Neural progenitor cell (in vitro differentiated cells): ENCODE measurements around the gene RIPK4. TPM values are rescaled to one million over a fixed set of nuclear protein-coding genes. Genes with fewer than 3 reads are reported as not detected.
"Not testable (repeated sequence)": the region's sequence is repeated elsewhere in the genome, so short reads cannot be mapped to it uniquely, and the experiment has no call there.

Source experiments
- DNase-seq: peaks from one replicate; pipeline ENCODE4 v3.0.0-alpha.2; 2016; ENCODE audit warnings: low spot score
- H2AFZ ChIP-seq: fragments of 200-600 bp; sonication (generic); replicated peaks from 2 replicates; pipeline ENCODE4 v1.6.1; 2016; ENCODE audit warnings: antibody characterized with exemption
- H3F3A ChIP-seq: fragments of 200-600 bp; sonication (generic); 2 replicates; pipeline ENCODE4 v1.6.1; 2016; ENCODE audit warnings: antibody characterized with exemption, low read depth
- H3K27ac ChIP-seq: fragments of 200-600 bp; sonication (generic); 2 replicates; pipeline ENCODE4 v1.5.1; 2016; ENCODE audit warnings: mild to moderate bottlenecking
- H3K27me3 ChIP-seq: fragments of 200-600 bp; sonication (generic); 2 replicates; pipeline ENCODE4 v1.6.1; 2016; ENCODE audit warnings: mild to moderate bottlenecking, moderate library complexity
- H3K36me3 ChIP-seq: fragments of 200-600 bp; sonication (generic); 2 replicates; pipeline ENCODE4 v1.5.1; 2016
- H3K4me1 ChIP-seq: fragments of 200-600 bp; sonication (generic); 2 replicates; pipeline ENCODE4 v1.6.1; 2016; ENCODE audit warnings: mixed run types
- H3K4me2 ChIP-seq: fragments of 200-600 bp; sonication (generic); 2 replicates; pipeline ENCODE4 v1.6.1; 2016
- H3K4me3 ChIP-seq: fragments of 200-600 bp; sonication (generic); 2 replicates; pipeline ENCODE4 v1.5.1; 2016
- H3K79me2 ChIP-seq: fragments of 200-600 bp; sonication (generic); 2 replicates; pipeline ENCODE4 v1.6.1; 2016; ENCODE audit warnings: low read depth
- H3K9ac ChIP-seq: fragments of 200-600 bp; sonication (generic); 2 replicates; pipeline ENCODE4 v1.6.1; 2016
- H3K9me3 ChIP-seq: fragments of 200-600 bp; sonication (generic); 2 replicates; pipeline ENCODE4 v1.5.1; 2016; ENCODE audit warnings: low read depth
- H4K20me1 ChIP-seq: fragments of 200-600 bp; sonication (generic); 2 replicates; pipeline ENCODE4 v1.6.1; 2016; ENCODE audit warnings: low read depth
- H3K27ac Mint-ChIP-seq: 3 replicates; pipeline ENCODE4 v1.8.0; 2021; ENCODE audit warnings: mixed read lengths
- H3K27me3 Mint-ChIP-seq: 2 replicates; pipeline ENCODE4 v1.8.0; 2022; ENCODE audit warnings: low read depth, mild to moderate bottlenecking, inconsistent platforms, moderate library complexity, mixed read lengths; ENCODE audit not compliant: insufficient read depth
- H3K36me3 Mint-ChIP-seq: 3 replicates; pipeline ENCODE4 v1.8.0; 2021; ENCODE audit warnings: mixed read lengths
- H3K4me1 Mint-ChIP-seq: 3 replicates; pipeline ENCODE4 v1.8.0; 2021; ENCODE audit warnings: mixed read lengths
- H3K4me3 Mint-ChIP-seq: 3 replicates; pipeline ENCODE4 v1.8.0; 2021; ENCODE audit warnings: mild to moderate bottlenecking, moderate library complexity, mixed read lengths
- H3K9me3 Mint-ChIP-seq: 3 replicates; pipeline ENCODE4 v1.8.0; 2020; ENCODE audit warnings: mixed read lengths
- EZH2 ChIP-seq: fragments of 200-600 bp; sonication (generic); IDR thresholded peaks from 2 replicates; pipeline ENCODE4 v1.6.1; 2017; ENCODE audit warnings: antibody characterized with exemption, mild to moderate bottlenecking, moderate library complexity
- EZH2phosphoT487 ChIP-seq: fragments of 200-600 bp; sonication (generic); IDR thresholded peaks from 2 replicates; pipeline ENCODE4 v1.6.1; 2017; ENCODE audit warnings: antibody characterized with exemption
- total RNA-seq: library from RNA; depleted of rRNA; stranded (reverse); fragments of >200 nt; gene quantifications from 2 replicates; pipeline ENCODE4 v1.2.3, GENCODE V29; 2015; ENCODE audit warnings: low replicate concordance
- TF ChIP-seq, protein P1 (sequence below): fragments of 200-600 bp; sonication (generic); IDR thresholded peaks from 2 replicates; pipeline ENCODE4 v1.5.1; 2017; ENCODE audit warnings: antibody characterized with exemption, mild to moderate bottlenecking

RIPK4 gene
- total RNA-seq, 1 donor from 2014 or later = 1.3 TPM

DNA sequence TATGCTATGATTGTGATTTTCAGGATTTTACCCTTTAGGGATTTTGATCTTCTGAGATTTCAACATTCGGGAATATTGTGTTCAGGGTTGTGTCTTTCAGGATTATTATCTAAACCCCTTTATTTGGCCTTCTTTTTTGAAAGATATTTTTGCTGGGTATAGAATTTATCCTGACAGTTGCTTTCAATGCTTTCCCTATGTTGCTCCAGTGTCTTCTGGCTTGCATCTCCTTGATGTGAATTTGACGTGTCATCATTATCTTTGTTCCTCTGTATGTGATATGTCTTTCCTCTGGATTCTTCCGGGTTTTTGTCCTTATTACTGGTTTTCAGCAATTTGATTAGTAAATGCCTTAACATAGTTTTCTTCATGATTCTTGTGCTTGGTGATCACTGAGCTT is 25.9 kb upstream of the RIPK4 start:
- peaks cover 5% of the 10 kb centered on the region for H3K4me1 Mint-ChIP-seq
- Histone ChIP-seq H4K20me1 (no peaks in the 10 kb centered on the region), H3K9ac (no peak overlapping the region), H2AFZ (no peak overlapping the region), H3F3A (no peaks in the 10 kb centered on the region), H3K27me3 (no peaks in the 10 kb centered on the region), H3K36me3 (no peaks in the 10 kb centered on the region), H3K4me1 (no peaks in the 10 kb centered on the region), H3K9me3 (no peaks in the 10 kb centered on the region), H3K4me3 (no peak overlapping the region), H3K79me2 (no peaks in the 10 kb centered on the region), H3K27ac (no peak overlapping the region), H3K4me2 (no peak overlapping the region)
- H3K36me3 Mint-ChIP-seq = no peaks in the 10 kb centered on the region
- H3K27me3 Mint-ChIP-seq = peaks cover 5% of the 10 kb centered on the region
- no peak overlapping the region for H3K4me3 Mint-ChIP-seq
- TF ChIP-seq EZH2 (no peak), EZH2phosphoT487 (no peak)
- TF ChIP-seq, protein P1, sequence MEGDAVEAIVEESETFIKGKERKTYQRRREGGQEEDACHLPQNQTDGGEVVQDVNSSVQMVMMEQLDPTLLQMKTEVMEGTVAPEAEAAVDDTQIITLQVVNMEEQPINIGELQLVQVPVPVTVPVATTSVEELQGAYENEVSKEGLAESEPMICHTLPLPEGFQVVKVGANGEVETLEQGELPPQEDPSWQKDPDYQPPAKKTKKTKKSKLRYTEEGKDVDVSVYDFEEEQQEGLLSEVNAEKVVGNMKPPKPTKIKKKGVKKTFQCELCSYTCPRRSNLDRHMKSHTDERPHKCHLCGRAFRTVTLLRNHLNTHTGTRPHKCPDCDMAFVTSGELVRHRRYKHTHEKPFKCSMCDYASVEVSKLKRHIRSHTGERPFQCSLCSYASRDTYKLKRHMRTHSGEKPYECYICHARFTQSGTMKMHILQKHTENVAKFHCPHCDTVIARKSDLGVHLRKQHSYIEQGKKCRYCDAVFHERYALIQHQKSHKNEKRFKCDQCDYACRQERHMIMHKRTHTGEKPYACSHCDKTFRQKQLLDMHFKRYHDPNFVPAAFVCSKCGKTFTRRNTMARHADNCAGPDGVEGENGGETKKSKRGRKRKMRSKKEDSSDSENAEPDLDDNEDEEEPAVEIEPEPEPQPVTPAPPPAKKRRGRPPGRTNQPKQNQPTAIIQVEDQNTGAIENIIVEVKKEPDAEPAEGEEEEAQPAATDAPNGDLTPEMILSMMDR = no peak
- H3K9me3 Mint-ChIP-seq = peaks cover 19% of the 10 kb centered on the region
- DNase-seq = no peak
- H3K27ac Mint-ChIP-seq = no peak overlapping the region

DNA sequence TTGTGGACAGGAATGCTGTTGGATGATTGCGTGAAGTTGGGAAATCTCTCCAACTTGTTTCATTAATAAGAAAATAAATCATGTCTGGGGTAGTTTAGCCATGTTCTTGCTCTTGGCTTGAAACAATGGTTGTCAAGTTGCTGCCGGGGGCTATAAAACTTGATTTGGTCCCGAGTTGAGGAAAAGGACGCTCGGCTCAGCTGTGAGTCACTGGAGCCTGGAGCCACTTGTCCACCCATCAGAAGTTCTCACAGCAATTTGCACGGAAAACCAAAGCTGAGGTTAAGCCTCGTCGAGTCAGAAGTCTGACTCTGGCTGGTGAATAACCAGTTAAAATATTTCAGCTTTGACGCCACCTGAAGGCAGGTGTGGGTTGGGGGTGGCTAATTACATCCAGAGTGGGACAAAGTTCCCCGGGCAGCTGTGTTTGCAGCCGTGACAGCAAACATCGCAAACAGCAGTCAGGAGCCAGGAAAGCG is 19.7 kb upstream of the RIPK4 start:
- Mint-ChIP-seq H3K36me3 (no peaks in the 10 kb centered on the region), H3K4me3 (no peak overlapping the region), H3K4me1 (peaks cover 2% of the 10 kb centered on the region), H3K27ac (no peak overlapping the region), H3K27me3 (peaks cover 2% of the 10 kb centered on the region), H3K9me3 (peaks cover 2% of the 10 kb centered on the region)
- Histone ChIP-seq H3K79me2 (no peaks in the 10 kb centered on the region), H3K4me1 (no peaks in the 10 kb centered on the region), H3K9me3 (no peaks in the 10 kb centered on the region), H3K27ac (no peak overlapping the region), H3K9ac (no peak overlapping the region), H3K27me3 (no peaks in the 10 kb centered on the region), H3F3A (no peaks in the 10 kb centered on the region), H3K36me3 (no peaks in the 10 kb centered on the region), H4K20me1 (no peaks in the 10 kb centered on the region), H2AFZ (no peak overlapping the region), H3K4me3 (no peak overlapping the region), H3K4me2 (no peak overlapping the region)
- TF ChIP-seq EZH2 (no peak), EZH2phosphoT487 (no peak)
- TF ChIP-seq, protein P1 = no peak
- no peak for DNase-seq

DNA sequence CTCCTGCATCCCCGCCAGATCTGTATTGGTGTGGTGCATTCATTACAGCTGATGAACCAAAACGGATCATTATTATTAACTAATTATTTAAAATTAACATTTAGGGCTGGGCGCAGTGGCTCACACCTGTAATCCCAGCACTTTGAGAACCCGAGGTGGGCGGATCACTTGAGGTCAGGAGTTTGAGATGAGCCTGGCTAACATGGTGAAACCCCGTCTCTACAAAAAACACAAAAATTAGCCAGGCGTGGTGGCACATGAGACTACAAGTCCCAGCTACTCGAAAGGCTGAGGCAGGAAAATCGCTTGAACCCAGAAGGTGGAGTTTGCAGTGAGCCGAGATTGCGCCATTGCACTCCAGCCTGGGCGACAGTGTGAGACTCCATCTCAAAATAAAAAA is 18.4 kb upstream of the RIPK4 start:
- not testable (repeated sequence) for H3K4me1 Mint-ChIP-seq, H3K27ac ChIP-seq, H3F3A ChIP-seq, H3K27me3 Mint-ChIP-seq, H3K4me3 Mint-ChIP-seq, H2AFZ ChIP-seq, H3K36me3 Mint-ChIP-seq, H3K27ac Mint-ChIP-seq, H3K9me3 Mint-ChIP-seq, H3K9me3 ChIP-seq, H3K4me2 ChIP-seq, H3K27me3 ChIP-seq, H3K79me2 ChIP-seq, H4K20me1 ChIP-seq, DNase-seq, H3K36me3 ChIP-seq, H3K9ac ChIP-seq, H3K4me1 ChIP-seq, H3K4me3 ChIP-seq

DNA sequence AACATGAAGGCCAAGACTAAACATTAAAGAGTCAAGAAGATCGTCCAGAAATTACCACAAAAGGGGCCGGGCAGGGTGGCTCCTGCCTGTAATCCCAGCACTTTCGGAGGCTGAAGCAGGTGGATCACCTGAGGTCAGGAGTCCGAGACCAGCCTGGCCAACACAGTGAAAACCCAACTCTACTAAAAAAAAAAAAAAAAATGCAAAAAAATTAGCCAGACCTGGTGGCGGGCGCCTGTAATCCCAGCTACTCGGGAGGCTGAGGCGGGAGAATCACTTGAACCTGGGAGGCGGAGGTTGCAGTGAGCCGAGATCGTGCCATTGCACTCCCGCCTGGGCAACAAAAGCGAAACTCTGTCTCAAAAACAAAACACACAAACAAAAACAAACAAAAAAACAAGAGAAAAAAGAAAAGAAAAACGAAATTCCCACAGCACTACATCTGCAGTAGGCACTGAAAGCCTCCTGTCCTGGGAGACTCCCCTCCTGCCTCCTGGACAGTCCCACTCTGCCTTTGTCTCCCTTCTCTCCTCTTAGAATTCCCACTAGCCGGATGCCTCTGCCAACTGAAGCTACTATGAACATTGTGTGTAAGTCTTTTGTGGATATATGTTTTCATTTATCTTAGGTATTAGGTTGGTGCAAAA is 17.7 kb upstream of the RIPK4 start:
- H3K4me3 ChIP-seq = no peak overlapping the region
- H3F3A ChIP-seq = peaks cover 3% of the 10 kb centered on the region
- no peak overlapping the region for H3K9ac ChIP-seq
- H3K9me3 ChIP-seq = no peaks in the 10 kb centered on the region
- H3K4me2 ChIP-seq = no peak overlapping the region
- H3K27me3 ChIP-seq = no peaks in the 10 kb centered on the region
- no peak overlapping the region for H3K4me3 Mint-ChIP-seq
- no peak overlapping the region for H3K27ac ChIP-seq
- H3K36me3 Mint-ChIP-seq = no peaks in the 10 kb centered on the region
- DNase-seq = no peak
- H3K27me3 Mint-ChIP-seq = peaks cover 2% of the 10 kb centered on the region
- H3K36me3 ChIP-seq = no peaks in the 10 kb centered on the region
- TF ChIP-seq EZH2 = no peak
- TF ChIP-seq, protein P1 = no peak
- TF ChIP-seq EZH2phosphoT487 = no peak
- H3K4me1 ChIP-seq = peaks cover under 1% of the 10 kb centered on the region
- no peaks in the 10 kb centered on the region for H3K79me2 ChIP-seq
- no peaks in the 10 kb centered on the region for H3K9me3 Mint-ChIP-seq
- H2AFZ ChIP-seq = no peak overlapping the region
- no peaks in the 10 kb centered on the region for H4K20me1 ChIP-seq
- peaks cover 4% of the 10 kb centered on the region for H3K4me1 Mint-ChIP-seq
- H3K27ac Mint-ChIP-seq = no peak overlapping the region
